Measurements from ENCODE around the gene MED4.
A peak's percentile ranks its signal among the peaks of the same experiment; 100 is the strongest.

MED4 gene, protein sequence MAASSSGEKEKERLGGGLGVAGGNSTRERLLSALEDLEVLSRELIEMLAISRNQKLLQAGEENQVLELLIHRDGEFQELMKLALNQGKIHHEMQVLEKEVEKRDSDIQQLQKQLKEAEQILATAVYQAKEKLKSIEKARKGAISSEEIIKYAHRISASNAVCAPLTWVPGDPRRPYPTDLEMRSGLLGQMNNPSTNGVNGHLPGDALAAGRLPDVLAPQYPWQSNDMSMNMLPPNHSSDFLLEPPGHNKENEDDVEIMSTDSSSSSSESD

DNA sequence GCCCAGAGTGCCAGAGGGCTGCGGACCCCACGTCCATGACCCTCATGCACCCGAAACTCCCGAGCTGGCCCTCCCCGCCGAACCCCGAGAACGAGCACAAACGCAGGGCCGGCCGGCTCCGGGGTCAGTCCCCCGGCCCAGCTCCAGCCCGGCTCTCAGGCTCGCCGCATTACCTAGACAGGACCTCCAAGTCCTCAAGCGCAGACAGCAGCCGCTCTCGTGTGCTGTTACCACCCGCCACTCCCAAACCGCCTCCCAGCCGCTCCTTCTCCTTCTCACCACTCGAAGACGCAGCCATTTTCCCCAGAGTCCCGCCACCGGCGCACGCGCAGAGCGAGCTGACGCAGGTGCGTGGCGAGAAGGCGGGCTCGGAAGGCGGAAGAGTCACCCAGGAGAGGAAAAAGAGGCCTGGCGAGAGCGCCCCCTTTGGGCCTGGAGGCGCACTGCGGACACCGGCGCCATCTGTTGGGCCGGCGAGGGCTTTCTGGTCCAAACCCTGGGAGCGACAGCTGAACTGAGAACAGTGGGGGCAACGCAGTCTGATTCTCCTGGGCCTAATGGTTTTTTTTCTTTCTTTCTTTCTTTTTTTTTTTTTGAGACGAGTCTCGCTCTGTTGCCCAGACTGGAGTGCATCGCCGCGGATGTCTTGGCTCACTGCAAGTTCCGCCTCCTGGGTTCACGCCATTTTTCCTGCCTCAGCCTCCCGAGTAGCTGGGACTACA is at the start of gene MED4:
TSS of gene MED4 (minus strand) at position 324 of the 722 bp plus-strand sequence. CDS start at position 298, 26 bp downstream.
- DNase-seq = peak; percentile 87

GRCh38 chr13:48144413-48145035 is 49.6 kb upstream of the MED4 start:
- no peak for DNase-seq

DNA sequence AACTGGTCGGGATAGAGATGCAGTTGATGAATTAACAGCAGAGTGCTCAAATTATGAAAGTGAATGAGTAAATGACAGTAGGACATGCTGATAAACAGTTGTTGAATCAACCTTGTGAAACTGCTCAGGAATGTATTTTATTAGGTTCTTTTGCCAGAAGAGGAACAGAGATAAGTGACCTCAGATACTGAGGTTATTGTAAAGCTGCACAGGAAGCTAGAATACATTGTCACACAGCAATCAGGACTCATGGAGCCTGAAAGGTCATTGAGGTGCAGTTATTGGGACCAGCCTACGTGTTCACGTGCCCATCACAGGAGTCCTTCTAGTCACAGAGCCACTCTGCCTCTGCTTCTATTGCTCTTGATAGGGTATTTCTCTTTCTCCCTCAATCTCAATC is 47.5 kb upstream of the MED4 start:
- DNase-seq = no peak

DNA sequence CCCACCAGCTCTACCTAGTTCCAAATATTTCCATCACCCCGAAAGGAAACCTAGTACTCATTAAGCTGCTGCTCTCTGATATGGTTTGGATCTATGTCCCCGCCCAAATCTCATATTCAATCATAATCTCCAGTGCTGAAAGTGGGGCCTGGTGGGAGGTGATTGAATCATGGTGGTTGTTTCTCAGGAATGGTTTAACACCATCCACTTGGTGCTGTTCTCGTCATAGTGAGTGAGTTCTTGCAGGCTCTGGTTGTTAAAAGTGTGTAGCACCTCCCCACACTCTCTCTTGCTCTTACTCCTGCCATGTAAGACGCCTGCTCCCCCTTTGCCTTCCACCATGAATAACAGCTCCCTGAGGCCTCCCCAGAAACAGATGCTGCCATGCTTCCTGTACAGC is 43.4 kb upstream of the MED4 start:
- DNase-seq = no peak

DNA sequence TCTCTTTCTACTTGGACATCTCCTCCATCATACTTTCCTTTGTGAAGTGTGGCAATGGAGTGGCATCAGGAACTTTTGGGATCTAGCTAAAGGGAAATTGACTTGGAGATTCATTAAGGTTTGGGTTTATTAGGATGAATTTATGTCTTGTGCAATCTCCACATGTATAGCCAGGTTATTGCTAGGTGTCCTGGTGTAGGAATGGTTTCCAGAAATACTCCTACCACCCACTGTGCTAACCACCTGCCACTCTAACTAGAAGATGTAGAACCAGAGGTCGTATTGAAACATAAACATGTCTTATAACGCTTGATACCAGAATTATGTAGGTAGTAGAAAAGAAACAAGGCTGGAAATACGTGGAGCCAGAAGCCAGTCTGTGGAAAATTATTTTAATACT is 38.1 kb upstream of the MED4 start:
- no peak for DNase-seq

DNA sequence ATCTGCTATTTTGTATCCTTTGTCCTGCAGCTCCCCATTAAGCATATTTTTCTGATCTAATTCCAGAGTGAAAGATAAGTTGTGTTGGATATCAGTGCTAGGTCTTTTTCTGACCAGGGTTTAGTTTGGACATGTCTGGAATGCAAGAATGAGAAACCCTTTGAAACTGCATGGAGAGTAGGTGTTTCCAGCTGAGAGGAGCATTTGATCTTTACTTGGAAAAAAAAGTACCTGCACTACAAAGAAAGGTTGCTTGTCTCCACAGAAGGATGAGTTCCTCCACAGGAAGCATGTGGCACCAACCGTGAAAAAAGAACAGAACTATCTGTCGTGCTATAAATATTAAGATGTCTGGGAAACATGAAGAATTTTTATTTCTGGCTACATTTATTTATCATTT is 36.6 kb upstream of the MED4 start:
- no peak for DNase-seq

- peak; percentile 60 for DNase-seq
Measured at GRCh38 chr13:48126944-48127830, 32.3 kb upstream of the MED4 start.

DNA sequence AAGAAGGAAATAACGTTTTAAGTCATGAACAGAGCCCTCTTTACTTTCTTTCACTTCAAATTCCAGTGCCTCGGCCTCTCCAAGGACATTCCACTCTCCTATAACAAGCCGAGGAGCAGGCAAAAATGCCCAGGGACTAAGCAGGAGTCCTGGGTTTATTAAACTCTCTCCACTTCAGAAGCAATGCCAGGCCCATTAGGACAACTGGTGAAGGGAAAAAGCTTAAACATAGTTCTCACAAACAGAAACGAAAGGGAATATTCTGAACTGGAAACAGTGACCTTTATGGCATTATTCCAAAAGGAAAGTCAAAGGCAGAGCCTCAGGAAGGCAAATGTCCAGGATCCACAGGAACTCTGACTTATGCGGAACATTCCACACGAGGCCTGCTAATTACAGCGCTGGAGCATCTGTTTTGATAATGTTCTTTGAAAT is 30.9 kb upstream of the MED4 start:
- no peak for DNase-seq

DNA sequence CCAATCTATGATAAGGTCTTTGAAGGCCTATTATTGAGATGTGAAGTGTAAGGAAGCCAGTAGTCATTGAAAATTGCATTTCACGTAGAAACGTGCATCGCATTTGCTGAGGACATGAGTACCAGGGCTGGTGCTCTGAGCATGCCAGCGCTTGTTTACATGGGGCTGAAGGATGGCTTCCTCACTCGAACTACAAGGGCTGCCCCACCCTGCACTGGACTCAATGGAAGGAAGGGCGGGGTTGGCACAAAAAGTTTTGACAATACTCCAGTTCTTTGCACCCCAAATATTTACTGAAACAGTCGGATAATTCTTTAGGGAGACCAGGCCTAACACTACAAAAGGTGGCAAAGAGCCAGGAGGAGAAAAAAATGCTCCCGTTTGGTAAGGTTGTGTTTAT is 28.9 kb upstream of the MED4 start:
- DNase-seq = no peak

DNA sequence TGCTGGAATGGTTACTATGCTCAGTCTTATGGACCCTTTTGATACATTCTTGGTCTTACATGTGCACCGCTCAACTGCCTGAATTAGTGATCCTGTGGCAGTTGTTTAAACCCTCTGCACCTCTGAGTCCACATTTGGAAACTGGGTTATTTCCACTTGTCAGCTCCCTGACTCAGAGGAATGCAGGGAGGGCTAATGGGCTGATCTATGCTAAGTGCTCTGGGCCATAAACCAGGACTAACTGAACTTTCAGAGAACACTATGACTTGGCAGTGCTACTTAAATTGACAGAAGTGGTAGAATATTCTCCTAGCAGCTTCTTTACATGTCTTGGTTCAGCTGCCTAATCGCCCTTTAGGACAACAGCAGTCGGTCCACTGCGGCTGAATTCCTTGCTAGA is 26.8 kb upstream of the MED4 start:
- DNase-seq = no peak

DNA sequence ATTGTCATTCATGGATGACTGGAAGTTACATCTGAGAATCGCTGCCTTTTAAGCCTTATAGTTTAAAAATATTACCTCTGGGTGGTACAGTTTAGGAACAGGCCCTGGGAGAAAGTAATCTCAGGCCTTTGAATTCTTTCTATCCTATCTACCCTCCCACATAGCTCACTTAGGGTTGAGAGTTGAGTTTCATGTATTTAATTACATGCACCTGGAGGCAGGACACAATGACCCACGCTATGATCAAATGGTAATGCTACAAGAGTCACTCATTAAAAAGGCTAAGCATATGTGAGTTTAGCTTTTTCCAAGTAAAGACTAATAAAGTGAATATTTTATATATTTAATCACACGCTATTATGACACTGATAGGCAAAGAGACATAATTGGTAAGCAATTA is 25.3 kb upstream of the MED4 start:
- no peak for DNase-seq

- DNase-seq = no peak
Measured at GRCh38 chr13:48118030-48118429, 23.1 kb upstream of the MED4 start.

GRCh38 chr13:48116808-48117207 is 21.9 kb upstream of the MED4 start:
- no peak for DNase-seq

DNA sequence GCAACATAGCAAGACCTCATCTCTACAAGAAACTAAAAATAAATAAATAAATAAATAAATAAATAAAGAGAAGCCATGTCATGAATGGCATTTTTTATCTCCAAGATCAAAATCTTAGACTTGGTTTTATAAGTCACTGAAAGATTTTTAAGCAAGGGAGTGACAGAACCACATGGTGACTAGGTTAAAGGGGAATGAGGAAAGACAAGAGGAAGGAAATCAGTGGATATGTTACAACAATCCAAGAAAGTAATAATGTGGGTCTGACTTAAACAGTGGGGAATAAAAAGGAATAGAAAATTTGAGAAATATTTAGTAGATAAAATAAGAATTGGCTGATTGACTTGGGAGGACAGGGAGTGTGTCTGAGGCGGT is 18.8 kb upstream of the MED4 start:
- no peak for DNase-seq

DNA sequence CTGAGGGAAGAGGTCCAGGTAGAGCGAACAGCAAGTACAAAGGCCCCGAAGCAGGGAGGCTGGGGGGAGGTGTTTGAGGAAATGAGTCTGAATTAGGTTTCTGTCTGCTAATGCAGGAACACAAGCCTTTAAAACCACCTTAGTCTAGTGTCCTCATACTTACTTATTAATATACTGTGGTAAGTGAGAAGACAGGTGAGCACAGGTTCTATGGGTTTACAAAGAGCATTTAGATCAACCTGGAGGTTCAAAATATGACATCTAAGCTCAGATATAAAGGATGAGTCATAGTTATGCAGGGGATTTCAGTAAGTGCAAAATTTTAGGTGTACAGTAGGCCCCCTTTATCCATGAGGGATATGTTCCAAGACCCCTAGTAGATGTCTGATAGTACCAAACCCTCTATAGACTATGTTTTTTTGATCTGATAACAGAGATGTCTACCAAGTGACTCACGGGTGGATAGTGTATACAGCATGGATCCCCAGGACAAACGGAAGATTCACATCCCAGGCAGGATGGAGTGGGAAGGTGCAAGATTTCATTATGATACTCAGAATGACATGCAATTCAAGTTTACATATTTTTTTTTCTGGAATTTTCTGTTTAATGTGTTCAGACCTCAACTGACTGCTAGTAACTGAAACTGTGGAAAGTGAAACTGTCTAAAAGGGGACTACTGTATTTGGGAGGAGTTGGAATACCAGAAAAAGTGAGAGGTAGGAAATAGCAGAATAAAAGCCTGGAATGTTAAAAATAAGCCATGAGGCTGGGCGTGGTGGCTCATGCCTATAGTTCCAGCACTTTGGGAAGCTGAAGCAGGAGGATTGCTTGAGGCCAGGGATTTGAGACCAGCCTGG is 18.2 kb upstream of the MED4 start:
- no peak for DNase-seq

GRCh38 chr13:48110931-48111721 is 16.2 kb upstream of the MED4 start:
- DNase-seq = no peak

- no peak for DNase-seq
Measured at GRCh38 chr13:48110132-48110868, 15.4 kb upstream of the MED4 start.

- DNase-seq = no peak
Measured at GRCh38 chr13:48108106-48108505, 13.2 kb upstream of the MED4 start.

GRCh38 chr13:48097793-48098192 is 2.9 kb upstream of the MED4 start:
- DNase-seq = no peak

GRCh38 chr13:48096670-48097069 is 1.8 kb upstream of the MED4 start:
- DNase-seq = no peak

DNA sequence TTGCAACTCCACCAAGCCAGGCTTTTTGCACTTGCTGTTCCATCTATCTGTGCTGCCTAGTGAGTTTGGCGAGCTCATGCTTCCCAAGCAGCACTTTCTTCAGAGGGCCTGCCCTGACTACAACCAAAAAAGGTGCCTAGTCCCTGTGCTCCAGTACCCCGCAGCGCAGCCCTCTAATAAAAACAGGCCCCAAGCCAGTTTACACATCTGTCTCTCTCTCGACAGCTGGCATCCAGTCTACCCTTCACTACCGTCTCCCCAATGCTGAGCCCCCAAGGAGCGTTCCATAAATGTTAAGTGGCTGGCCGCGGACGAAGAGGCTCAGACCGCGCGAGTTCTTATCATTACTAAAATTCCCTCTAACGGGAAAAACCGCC is 512 bp downstream of the MED4 start:
- no peak for DNase-seq

All from NCI-H526 treated with DMSO at 0.1 percent for 48 hours (cell line).